HG03565 (cell line): ENCODE results near the gene SLX9.
A peak's percentile ranks its signal among the peaks of the same experiment; 100 is the strongest.

ENCODE experiments used
- ATAC-seq: cut with Tn5 transposase; IDR thresholded peaks from one replicate; pipeline ENCODE4 v1.9.1; 2021; ENCODE audit warnings: mild to moderate bottlenecking, moderate library complexity; ENCODE audit not compliant: unreplicated experiment

The SLX9 gene

DNA sequence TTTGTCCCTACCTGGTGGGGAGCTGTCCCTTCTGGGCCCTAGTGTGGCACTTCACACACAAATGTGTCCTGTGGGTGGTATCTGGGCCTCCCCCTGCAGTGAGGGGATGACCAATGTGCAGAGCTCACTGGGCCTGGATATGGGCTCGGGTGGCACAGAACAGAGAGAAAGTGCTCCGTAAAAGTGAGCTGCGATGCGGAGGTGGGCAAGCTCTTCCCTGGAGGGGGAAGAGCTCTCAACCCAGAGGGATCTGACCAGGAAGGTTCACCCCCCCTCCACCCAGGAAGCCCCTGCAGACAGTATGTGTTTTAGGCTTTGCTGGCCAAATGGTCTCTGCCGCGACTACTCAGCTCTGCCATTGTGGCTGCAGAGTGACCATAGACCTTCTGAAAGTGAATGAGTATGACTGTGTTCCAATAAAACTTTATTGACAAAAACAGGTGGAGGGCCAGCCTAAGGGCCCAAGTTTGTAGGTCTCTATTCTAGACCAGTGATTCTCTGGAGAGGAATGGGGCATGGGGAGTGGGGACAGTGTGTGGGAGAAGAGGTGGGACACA, 10.5 kb upstream of the SLX9 start:
- ATAC-seq: no peak

GRCh38 chr21:44929799-44930542, 9.9 kb upstream of the SLX9 start:
- no peak for ATAC-seq

- no peak for ATAC-seq
Measured at GRCh38 chr21:44930543-44930981, 9.3 kb upstream of the SLX9 start.

GRCh38 chr21:44931137-44931500, 8.7 kb upstream of the SLX9 start:
- no peak for ATAC-seq

GRCh38 chr21:44931501-44932407, 8.1 kb upstream of the SLX9 start:
- ATAC-seq: no peak

DNA sequence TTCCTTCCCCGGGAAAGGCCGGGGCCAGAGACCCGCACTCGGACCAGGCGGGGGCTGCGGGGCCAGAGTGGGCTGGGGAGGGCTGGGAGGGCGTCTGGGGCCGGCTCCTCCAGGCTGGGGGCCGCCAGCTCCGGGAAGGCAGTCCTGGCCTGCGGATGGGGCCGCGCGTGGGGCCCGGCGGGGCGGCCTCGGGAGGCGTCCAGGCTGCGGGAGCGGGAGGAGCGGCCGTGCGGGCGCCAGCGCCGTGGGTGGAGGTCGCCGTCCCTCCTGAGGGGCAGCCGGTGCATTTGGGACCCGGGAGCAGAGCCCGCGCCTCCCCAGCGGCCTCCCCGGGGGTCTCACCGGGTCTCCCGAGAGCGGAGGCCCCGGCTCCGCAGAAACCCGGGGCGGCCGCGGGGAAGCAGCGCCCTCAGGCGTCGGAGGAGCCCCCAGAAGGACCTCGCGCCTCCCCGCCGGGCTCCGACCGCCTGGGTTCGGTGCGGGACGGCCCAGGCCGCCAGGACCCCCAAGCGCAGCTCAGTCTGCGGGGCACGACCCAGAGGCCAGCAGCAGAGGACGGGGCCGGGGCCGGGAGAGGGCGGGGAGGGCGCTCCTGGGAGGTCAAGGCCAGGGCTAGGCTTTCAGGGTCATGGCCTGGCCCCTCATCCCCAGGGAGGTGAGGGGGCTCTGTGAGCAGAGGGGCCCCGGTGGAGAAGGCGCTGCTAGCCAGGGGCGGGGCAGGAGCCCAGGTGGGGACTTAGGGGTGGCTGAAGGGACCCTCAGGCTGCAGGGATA, 7.2 kb upstream of the SLX9 start:
- no peak for ATAC-seq

DNA sequence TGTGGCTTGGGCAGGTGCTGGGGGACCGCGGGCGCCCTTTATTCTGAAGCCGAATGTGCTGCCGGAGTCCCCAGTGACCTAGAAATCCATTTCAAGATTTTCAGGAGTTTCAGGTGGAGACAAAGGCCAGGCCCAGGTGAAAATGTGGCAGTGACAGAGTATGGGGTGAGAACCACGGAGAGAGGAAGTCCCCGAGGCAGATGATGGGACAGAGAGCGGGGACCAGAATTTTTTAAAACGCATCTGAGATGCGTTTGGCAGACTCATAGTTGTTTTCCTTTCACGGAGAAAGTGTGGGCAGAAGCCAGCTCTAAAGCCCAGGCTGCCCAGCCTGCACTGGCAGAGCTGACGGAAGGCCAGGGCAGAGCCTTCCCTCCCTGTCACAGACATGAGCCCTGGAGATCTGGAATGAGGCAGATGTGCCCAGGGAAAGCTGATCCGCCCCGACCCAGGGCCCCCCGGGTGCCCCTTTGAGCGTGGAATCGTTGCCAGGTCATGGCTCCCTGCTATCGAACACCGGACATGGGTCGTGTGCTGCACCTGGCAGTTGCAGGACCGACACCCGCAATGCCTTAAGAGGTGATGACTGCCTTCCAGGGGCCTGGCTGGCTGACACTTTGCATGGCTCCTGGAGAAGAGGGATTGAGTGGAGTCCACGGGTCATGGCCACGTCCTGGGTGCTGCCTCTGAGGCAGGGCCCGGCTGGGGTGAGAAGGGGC, 6.5 kb upstream of the SLX9 start:
- no peak for ATAC-seq

GRCh38 chr21:44933918-44934260, 5.9 kb upstream of the SLX9 start:
- no peak for ATAC-seq

GRCh38 chr21:44934276-44934675, 5.6 kb upstream of the SLX9 start:
- ATAC-seq: no peak

- ATAC-seq: no peak
Measured at GRCh38 chr21:44934797-44935532, 4.9 kb upstream of the SLX9 start.

DNA sequence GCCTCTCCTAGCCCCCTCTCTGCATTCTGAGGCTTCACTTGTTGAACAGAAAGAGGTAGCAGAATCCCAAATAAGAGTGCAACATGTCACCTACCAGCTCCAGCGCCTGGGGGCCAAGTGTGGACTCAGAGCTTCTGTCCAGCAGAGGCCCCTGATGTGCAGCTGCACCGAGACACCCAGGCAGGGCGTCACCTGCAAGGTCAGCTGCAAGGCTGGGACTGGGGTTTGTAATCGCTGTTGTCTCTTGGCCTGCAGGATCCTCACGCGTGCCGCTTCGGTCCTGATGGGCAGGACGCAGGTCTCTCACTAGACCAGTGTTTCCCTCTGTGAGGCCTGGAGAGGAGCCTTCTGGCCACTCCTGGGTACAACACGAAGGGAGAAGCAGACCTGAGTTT, 4.3 kb upstream of the SLX9 start:
- no peak for ATAC-seq

DNA sequence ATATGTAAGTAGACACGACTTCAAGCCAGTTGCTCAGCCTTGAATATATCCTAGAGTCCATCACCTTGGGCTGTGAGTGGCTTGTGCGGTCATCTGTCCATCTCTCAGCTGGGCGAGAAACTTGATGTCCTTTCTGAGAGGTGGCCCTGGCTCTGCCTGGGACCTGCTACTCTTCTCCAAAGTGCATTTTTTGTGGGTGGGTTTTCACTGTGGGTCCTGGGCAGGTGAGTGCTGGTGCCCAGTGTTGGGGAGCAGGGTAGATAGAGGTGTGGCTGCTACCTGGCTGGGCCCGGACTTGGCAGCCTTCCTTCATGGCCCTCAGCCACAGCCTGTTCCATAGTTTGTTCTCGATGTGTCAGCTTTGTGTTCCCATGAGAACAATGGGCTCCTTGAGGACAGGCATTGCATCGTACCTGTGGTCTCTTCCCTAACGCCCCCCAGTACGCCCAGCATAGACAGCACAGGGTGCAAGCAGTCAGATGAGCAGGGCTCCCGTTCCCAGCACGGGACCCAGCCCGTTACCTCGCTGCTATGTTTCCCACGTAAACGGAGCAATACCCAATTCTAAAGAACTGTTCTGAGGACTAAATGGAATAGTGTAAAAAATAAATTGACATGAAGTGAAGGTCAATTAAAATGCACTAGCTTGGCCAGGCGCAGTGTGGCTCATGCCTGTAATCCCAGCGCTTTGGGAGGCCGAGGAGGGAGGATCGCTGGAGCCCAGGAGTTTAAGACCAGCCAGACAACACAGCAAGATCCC, 877 bp upstream of the SLX9 start:
- ATAC-seq: no peak

- peak; percentile 17 for ATAC-seq
Measured at GRCh38 chr21:44940116-44940631, 345 bp downstream of the SLX9 start.

- ATAC-seq: no peak
Measured at GRCh38 chr21:44941567-44941966, 1.7 kb downstream of the SLX9 start.

DNA sequence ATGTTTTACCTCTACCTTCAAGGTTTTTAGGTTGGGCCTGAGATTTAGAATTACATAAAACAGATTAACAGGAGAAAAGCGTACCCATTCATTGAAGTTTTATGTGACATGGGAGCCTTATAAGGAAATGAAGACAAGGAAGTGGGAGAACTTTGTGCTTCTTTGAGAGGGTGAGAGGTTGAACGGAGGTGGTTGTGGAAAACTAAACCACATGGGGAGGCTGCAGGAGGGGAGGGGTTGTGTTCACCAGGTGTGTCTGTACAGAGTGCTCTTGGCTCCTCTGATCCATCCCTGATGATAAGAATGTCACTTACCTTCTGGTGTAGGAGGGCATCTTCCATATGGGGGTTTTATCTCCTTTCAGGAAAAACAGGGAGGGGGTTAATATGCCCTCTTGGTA, 2.7 kb downstream of the SLX9 start:
- no peak for ATAC-seq

- no peak for ATAC-seq
Measured at GRCh38 chr21:44943005-44943685, 3.3 kb downstream of the SLX9 start.

GRCh38 chr21:44943686-44944550, 4.1 kb downstream of the SLX9 start:
- no peak for ATAC-seq
